SJSA1 (cell line): Measurements from ENCODE around the gene ABHD16B. TPM values are rescaled to one million over a fixed set of nuclear protein-coding genes. Genes with fewer than 3 reads are reported as not detected.

Source experiments
- DNase-seq, 2 experiments: peaks; one replicate each; pipeline ENCODE4 v3.0.0-alpha.2; 2015 to 2020; ENCODE audit warnings: low spot score in 2 of 2, low read depth in 1 of 2
- H3K27ac ChIP-seq: fragments of 250-450 bp; sonication (Bioruptor Pico); 2 replicates; pipeline ENCODE4 v1.5.1; 2020; ENCODE audit warnings: mild to moderate bottlenecking, moderate library complexity
- H3K27me3 ChIP-seq: fragments of 250-450 bp; sonication (Bioruptor Pico); replicated peaks from 2 replicates; pipeline ENCODE4 v1.5.1; 2020; ENCODE audit warnings: mild to moderate bottlenecking, moderate library complexity
- H3K36me3 ChIP-seq: fragments of 250-450 bp; sonication (Bioruptor Pico); 2 replicates; pipeline ENCODE4 v1.5.1; 2020; ENCODE audit warnings: mild to moderate bottlenecking
- H3K4me1 ChIP-seq: fragments of 250-450 bp; sonication (Bioruptor Pico); replicated peaks from 2 replicates; pipeline ENCODE4 v1.6.1; 2021; ENCODE audit warnings: mild to moderate bottlenecking
- H3K4me3 ChIP-seq: fragments of 250-450 bp; sonication (Bioruptor Pico); 2 replicates; pipeline ENCODE4 v1.5.1; 2020; ENCODE audit warnings: mild to moderate bottlenecking
- H3K9me3 ChIP-seq: fragments of 250-450 bp; sonication (Bioruptor Pico); replicated peaks from 2 replicates; pipeline ENCODE4 v1.5.1; 2020; ENCODE audit warnings: mild to moderate bottlenecking
- total RNA-seq: library from RNA; depleted of rRNA; stranded (reverse); fragments of >200 nt; shearing (Covaris generic); gene quantifications from 2 replicates; pipeline ENCODE4 v1.2.3, GENCODE V29; 2014; rRNA removed

Gene ABHD16B
- total RNA-seq: not detected in 2 replicates

GRCh38 chr20:63861365-63861934 is at the start of gene ABHD16B:
Gene ABHD16B, plus strand, starts transcription at chr20:63861498. Its CDS starts 43 bp downstream, at chr20:63861541.
- H3K4me1 ChIP-seq: peaks cover 14% of the 10 kb centered on the region
- H3K27me3 ChIP-seq: no peaks in the 10 kb centered on the region
- no peak within 1 kb of the TSS for H3K4me3 ChIP-seq
- H3K36me3 ChIP-seq: peaks cover 34% of the 10 kb centered on the region
- no peak for DNase-seq
- no peaks in the 10 kb centered on the region for H3K9me3 ChIP-seq
- no peak within 1 kb of the TSS for H3K27ac ChIP-seq

- no peaks in the 10 kb centered on the region for H3K36me3 ChIP-seq
- no peaks in the 10 kb centered on the region for H3K9me3 ChIP-seq
- no peaks in the 10 kb centered on the region for H3K27me3 ChIP-seq
- H3K27ac ChIP-seq: no peak overlapping the region
- DNase-seq: no peak
- H3K4me3 ChIP-seq: no peak overlapping the region
- H3K4me1 ChIP-seq: no peaks in the 10 kb centered on the region
These were observed 46.2 kb upstream of the ABHD16B start for GRCh38 chr20:63814891-63815614.

- no peak overlapping the region for H3K27ac ChIP-seq
- H3K9me3 ChIP-seq: no peaks in the 10 kb centered on the region
- no peaks in the 10 kb centered on the region for H3K36me3 ChIP-seq
- no peaks in the 10 kb centered on the region for H3K4me1 ChIP-seq
- H3K4me3 ChIP-seq: no peak overlapping the region
- H3K27me3 ChIP-seq: no peaks in the 10 kb centered on the region
- DNase-seq: no peak
These were observed 45.6 kb upstream of the ABHD16B start for GRCh38 chr20:63815615-63816253.

- Histone ChIP-seq H3K4me3 (no peak overlapping the region), H3K9me3 (no peaks in the 10 kb centered on the region), H3K36me3 (no peaks in the 10 kb centered on the region), H3K27me3 (no peaks in the 10 kb centered on the region), H3K4me1 (no peaks in the 10 kb centered on the region), H3K27ac (no peak overlapping the region)
- DNase-seq: no peak
These were observed 41.9 kb upstream of the ABHD16B start for GRCh38 chr20:63819224-63819921.

GRCh38 chr20:63821811-63822210 is 39.5 kb upstream of the ABHD16B start:
- H3K27ac ChIP-seq: no peak overlapping the region
- H3K4me1 ChIP-seq: no peaks in the 10 kb centered on the region
- DNase-seq: no peak
- H3K36me3 ChIP-seq: no peaks in the 10 kb centered on the region
- H3K9me3 ChIP-seq: no peaks in the 10 kb centered on the region
- no peak overlapping the region for H3K4me3 ChIP-seq
- no peaks in the 10 kb centered on the region for H3K27me3 ChIP-seq

GRCh38 chr20:63822276-63822696 is 39.0 kb upstream of the ABHD16B start:
- Histone ChIP-seq H3K27ac (no peak overlapping the region), H3K4me1 (no peaks in the 10 kb centered on the region), H3K27me3 (no peaks in the 10 kb centered on the region), H3K9me3 (no peaks in the 10 kb centered on the region), H3K36me3 (no peaks in the 10 kb centered on the region), H3K4me3 (no peak overlapping the region)
- no peak for DNase-seq

GRCh38 chr20:63823691-63824311 is 37.5 kb upstream of the ABHD16B start:
- H3K4me1 ChIP-seq: no peaks in the 10 kb centered on the region
- no peaks in the 10 kb centered on the region for H3K36me3 ChIP-seq
- no peaks in the 10 kb centered on the region for H3K9me3 ChIP-seq
- peaks cover 5% of the 10 kb centered on the region for H3K27me3 ChIP-seq
- H3K27ac ChIP-seq: no peak overlapping the region
- H3K4me3 ChIP-seq: no peak overlapping the region
- DNase-seq: no peak

GRCh38 chr20:63825331-63826118 is 35.8 kb upstream of the ABHD16B start:
- no peak overlapping the region for H3K27ac ChIP-seq
- H3K9me3 ChIP-seq: no peaks in the 10 kb centered on the region
- DNase-seq: no peak
- H3K27me3 ChIP-seq: peaks cover 21% of the 10 kb centered on the region
- H3K36me3 ChIP-seq: no peaks in the 10 kb centered on the region
- no peak overlapping the region for H3K4me3 ChIP-seq
- H3K4me1 ChIP-seq: peaks cover 8% of the 10 kb centered on the region; the same call in 1 of the 2 replicates

- DNase-seq: no peak
- Histone ChIP-seq H3K4me3 (no peak overlapping the region), H3K4me1 (peaks cover 12% of the 10 kb centered on the region), H3K27me3 (peaks cover 21% of the 10 kb centered on the region), H3K9me3 (no peaks in the 10 kb centered on the region), H3K36me3 (no peaks in the 10 kb centered on the region), H3K27ac (no peak overlapping the region)
These were observed 34.5 kb upstream of the ABHD16B start for GRCh38 chr20:63826753-63827152.

- H3K27me3 ChIP-seq: peaks cover 21% of the 10 kb centered on the region
- no peaks in the 10 kb centered on the region for H3K36me3 ChIP-seq
- H3K27ac ChIP-seq: no peak overlapping the region
- H3K4me3 ChIP-seq: no peak overlapping the region
- no peaks in the 10 kb centered on the region for H3K9me3 ChIP-seq
- peaks cover 18% of the 10 kb centered on the region for H3K4me1 ChIP-seq
- DNase-seq: no peak
These were observed 33.2 kb upstream of the ABHD16B start for GRCh38 chr20:63828124-63828523.

GRCh38 chr20:63828545-63828944 is 32.8 kb upstream of the ABHD16B start:
- peaks cover 22% of the 10 kb centered on the region for H3K4me1 ChIP-seq
- H3K27me3 ChIP-seq: peaks cover 21% of the 10 kb centered on the region
- H3K9me3 ChIP-seq: no peaks in the 10 kb centered on the region
- no peak for DNase-seq
- no peak overlapping the region for H3K4me3 ChIP-seq
- H3K36me3 ChIP-seq: no peaks in the 10 kb centered on the region
- no peak overlapping the region for H3K27ac ChIP-seq

- H3K4me1 ChIP-seq: peaks cover 27% of the 10 kb centered on the region
- H3K36me3 ChIP-seq: no peaks in the 10 kb centered on the region
- H3K27ac ChIP-seq: no peak overlapping the region
- H3K9me3 ChIP-seq: no peaks in the 10 kb centered on the region
- DNase-seq: no peak
- peaks cover 21% of the 10 kb centered on the region for H3K27me3 ChIP-seq
- no peak overlapping the region for H3K4me3 ChIP-seq
These were observed 32.3 kb upstream of the ABHD16B start for GRCh38 chr20:63828951-63829350.

GRCh38 chr20:63829603-63829944 is 31.7 kb upstream of the ABHD16B start:
- Histone ChIP-seq H3K36me3 (no peaks in the 10 kb centered on the region), H3K9me3 (no peaks in the 10 kb centered on the region), H3K4me3 (no peak overlapping the region), H3K4me1 (peaks cover 33% of the 10 kb centered on the region), H3K27me3 (peaks cover 21% of the 10 kb centered on the region), H3K27ac (no peak overlapping the region)
- no peak for DNase-seq
